ENCODE measurements around the gene CCNK. TPM values are rescaled to one million over a fixed set of nuclear protein-coding genes. Genes with fewer than 3 reads are reported as not detected.

CCNK gene
- total RNA-seq, 2 experiments from 2014 or later = 88.4 to 90.4 TPM

GRCh38 chr14:99452968-99453367 lies 28.2 kb upstream of the CCNK start:
- Mint-ChIP-seq H3K27ac (no peak overlapping the region), H3K9me3 (no peaks in the 10 kb centered on the region), H3K4me3 (no peak overlapping the region), H3K27me3 (no peaks in the 10 kb centered on the region), H3K36me3 (peaks cover 21% of the 10 kb centered on the region), H3K4me1 (no peaks in the 10 kb centered on the region)
- ATAC-seq (ENCODE audit: low read depth) (no peak), DNase-seq (no peak)
- POLR2A ChIA-PET = no interaction called here

GRCh38 chr14:99454246-99454645 lies 27.0 kb upstream of the CCNK start:
- ATAC-seq (ENCODE audit: low read depth) (no peak), DNase-seq (no peak)
- Mint-ChIP-seq H3K4me1 (no peaks in the 10 kb centered on the region), H3K27me3 (no peaks in the 10 kb centered on the region), H3K4me3 (no peak overlapping the region), H3K9me3 (no peaks in the 10 kb centered on the region), H3K27ac (no peak overlapping the region), H3K36me3 (peaks cover 26% of the 10 kb centered on the region)
- POLR2A ChIA-PET = no interaction called here

- POLR2A ChIA-PET = no interaction called here
- H3K9me3 Mint-ChIP-seq = no peaks in the 10 kb centered on the region
- ATAC-seq (ENCODE audit: low read depth) = no peak
- peaks cover 2% of the 10 kb centered on the region for H3K4me1 Mint-ChIP-seq
- H3K27me3 Mint-ChIP-seq = no peaks in the 10 kb centered on the region
- H3K4me3 Mint-ChIP-seq = no peak overlapping the region
- peaks cover 32% of the 10 kb centered on the region for H3K36me3 Mint-ChIP-seq
- no peak overlapping the region for H3K27ac Mint-ChIP-seq
- no peak for DNase-seq
Measured at GRCh38 chr14:99459481-99460100, 21.6 kb upstream of the CCNK start.

GRCh38 chr14:99460793-99461192 lies 20.4 kb upstream of the CCNK start:
- ATAC-seq (ENCODE audit: low read depth) (no peak), DNase-seq (no peak)
- H3K36me3 Mint-ChIP-seq = peaks cover 27% of the 10 kb centered on the region
- H3K27me3 Mint-ChIP-seq = no peaks in the 10 kb centered on the region
- H3K9me3 Mint-ChIP-seq = no peaks in the 10 kb centered on the region
- H3K4me3 Mint-ChIP-seq = no peak overlapping the region
- POLR2A ChIA-PET = no interaction called here
- H3K4me1 Mint-ChIP-seq = peaks cover 2% of the 10 kb centered on the region
- H3K27ac Mint-ChIP-seq = no peak overlapping the region

- no peaks in the 10 kb centered on the region for H3K27me3 Mint-ChIP-seq
- H3K27ac Mint-ChIP-seq = no peak overlapping the region
- H3K36me3 Mint-ChIP-seq = peaks cover 26% of the 10 kb centered on the region
- H3K9me3 Mint-ChIP-seq = no peaks in the 10 kb centered on the region
- peaks cover 2% of the 10 kb centered on the region for H3K4me1 Mint-ChIP-seq
- no peak for DNase-seq
- no peak overlapping the region for H3K4me3 Mint-ChIP-seq
- POLR2A ChIA-PET = no interaction called here
- no peak for ATAC-seq (ENCODE audit: low read depth)
Measured at GRCh38 chr14:99461411-99462085, 19.7 kb upstream of the CCNK start.

- Mint-ChIP-seq H3K4me1 (peaks cover 2% of the 10 kb centered on the region), H3K9me3 (no peaks in the 10 kb centered on the region), H3K4me3 (no peak overlapping the region), H3K27me3 (no peaks in the 10 kb centered on the region), H3K36me3 (peaks cover 21% of the 10 kb centered on the region), H3K27ac (no peak overlapping the region)
- ATAC-seq (ENCODE audit: low read depth) = no peak
- POLR2A ChIA-PET = no interaction called here
- DNase-seq = no peak
Measured at GRCh38 chr14:99462210-99462609, 19.0 kb upstream of the CCNK start.

- ATAC-seq (ENCODE audit: low read depth) = no peak
- no peaks in the 10 kb centered on the region for H3K27me3 Mint-ChIP-seq
- peaks cover 16% of the 10 kb centered on the region for H3K36me3 Mint-ChIP-seq
- DNase-seq = no peak
- no peak overlapping the region for H3K27ac Mint-ChIP-seq
- no peak overlapping the region for H3K4me3 Mint-ChIP-seq
- H3K9me3 Mint-ChIP-seq = no peaks in the 10 kb centered on the region
- POLR2A ChIA-PET = no interaction called here
- peaks cover 16% of the 10 kb centered on the region for H3K4me1 Mint-ChIP-seq
Measured at GRCh38 chr14:99463974-99464373, 17.2 kb upstream of the CCNK start.

GRCh38 chr14:99465288-99465687 lies 15.9 kb upstream of the CCNK start:
- peaks cover 22% of the 10 kb centered on the region for H3K4me1 Mint-ChIP-seq
- POLR2A ChIA-PET = no interaction called here

GRCh38 chr14:99466758-99467157 lies 14.5 kb upstream of the CCNK start:
- ATAC-seq (ENCODE audit: low read depth) (no peak), DNase-seq (no peak)
- H3K4me3 Mint-ChIP-seq = no peak overlapping the region
- H3K27ac Mint-ChIP-seq = no peak overlapping the region
- no peaks in the 10 kb centered on the region for H3K27me3 Mint-ChIP-seq
- H3K36me3 Mint-ChIP-seq = peaks cover 7% of the 10 kb centered on the region
- H3K9me3 Mint-ChIP-seq = no peaks in the 10 kb centered on the region
- POLR2A ChIA-PET = no interaction called here
- H3K4me1 Mint-ChIP-seq = peaks cover 24% of the 10 kb centered on the region

More at GRCh38 chr14:99465288-99465687, 15.9 kb upstream of the CCNK start:
- H3K36me3 Mint-ChIP-seq = peaks cover 12% of the 10 kb centered on the region
- no peak overlapping the region for H3K4me3 Mint-ChIP-seq
- DNase-seq = no peak
- no peaks in the 10 kb centered on the region for H3K9me3 Mint-ChIP-seq
- H3K27ac Mint-ChIP-seq = no peak overlapping the region
- no peak for ATAC-seq (ENCODE audit: low read depth)
- no peaks in the 10 kb centered on the region for H3K27me3 Mint-ChIP-seq

GRCh38 chr14:99467336-99468078 lies 13.7 kb upstream of the CCNK start:
- Mint-ChIP-seq H3K36me3 (peaks cover 5% of the 10 kb centered on the region), H3K9me3 (no peaks in the 10 kb centered on the region), H3K27ac (no peak overlapping the region), H3K4me1 (peaks cover 23% of the 10 kb centered on the region), H3K4me3 (peak overlapping the region; percentile 17), H3K27me3 (no peaks in the 10 kb centered on the region)
- DNase-seq (no peak), ATAC-seq (ENCODE audit: low read depth) (no peak)
- POLR2A ChIA-PET = no interaction called here

- Mint-ChIP-seq H3K4me3 (peak overlapping the region; percentile 17), H3K4me1 (peaks cover 22% of the 10 kb centered on the region)
Measured at GRCh38 chr14:99468081-99468480, 13.1 kb upstream of the CCNK start.

GRCh38 chr14:99468836-99469592 lies 12.2 kb upstream of the CCNK start:
- no peak for ATAC-seq (ENCODE audit: low read depth)

More at GRCh38 chr14:99468081-99468480, 13.1 kb upstream of the CCNK start:
- ATAC-seq (ENCODE audit: low read depth) (peak; percentile 56), DNase-seq (no peak)
- POLR2A ChIA-PET = no interaction called here
- no peaks in the 10 kb centered on the region for H3K9me3 Mint-ChIP-seq
- H3K36me3 Mint-ChIP-seq = peaks cover 5% of the 10 kb centered on the region
- H3K27ac Mint-ChIP-seq = peak overlapping the region; percentile 28
- H3K27me3 Mint-ChIP-seq = no peaks in the 10 kb centered on the region

GRCh38 chr14:99471731-99472130 lies 9.5 kb upstream of the CCNK start:
- no peak overlapping the region for H3K27ac Mint-ChIP-seq
- POLR2A ChIA-PET = no interaction called here
- no peak for DNase-seq
- no peaks in the 10 kb centered on the region for H3K36me3 Mint-ChIP-seq
- no peaks in the 10 kb centered on the region for H3K27me3 Mint-ChIP-seq
- H3K4me3 Mint-ChIP-seq = no peak overlapping the region
- no peak for ATAC-seq (ENCODE audit: low read depth)
- H3K4me1 Mint-ChIP-seq = peaks cover 24% of the 10 kb centered on the region
- no peaks in the 10 kb centered on the region for H3K9me3 Mint-ChIP-seq

More at GRCh38 chr14:99468836-99469592, 12.2 kb upstream of the CCNK start:
- Mint-ChIP-seq H3K36me3 (no peaks in the 10 kb centered on the region), H3K9me3 (no peaks in the 10 kb centered on the region), H3K27me3 (no peaks in the 10 kb centered on the region), H3K4me3 (no peak overlapping the region), H3K27ac (peak overlapping the region; percentile 9), H3K4me1 (peaks cover 22% of the 10 kb centered on the region)
- no peak for DNase-seq
- POLR2A ChIA-PET = no interaction called here
